Coronary artery (tissue), 2 donors: ENCODE data around the gene SLC26A3.

Experiments used
- DNase-seq: peaks from one replicate; pipeline ENCODE4 v3.0.0-alpha.2; 2017; ENCODE audit warnings: low spot score
- H3K27ac ChIP-seq, 2 donors: fragments of 200-600 bp; sonication (generic); one replicate each; pipeline ENCODE4 v1.5.1; 2016 to 2019
- H3K4me3 ChIP-seq: fragments of 200-600 bp; sonication (generic); 2 replicates; pipeline ENCODE4 v1.5.1; 2016; ENCODE audit warnings: mild to moderate bottlenecking, moderate library complexity
- TF ChIP-seq, protein P1 (sequence below): fragments of 200-600 bp; sonication (generic); IDR thresholded peaks from one replicate; pipeline ENCODE4 v1.5.1; 2019; ENCODE audit warnings: antibody characterized with exemption

Gene SLC26A3

DNA sequence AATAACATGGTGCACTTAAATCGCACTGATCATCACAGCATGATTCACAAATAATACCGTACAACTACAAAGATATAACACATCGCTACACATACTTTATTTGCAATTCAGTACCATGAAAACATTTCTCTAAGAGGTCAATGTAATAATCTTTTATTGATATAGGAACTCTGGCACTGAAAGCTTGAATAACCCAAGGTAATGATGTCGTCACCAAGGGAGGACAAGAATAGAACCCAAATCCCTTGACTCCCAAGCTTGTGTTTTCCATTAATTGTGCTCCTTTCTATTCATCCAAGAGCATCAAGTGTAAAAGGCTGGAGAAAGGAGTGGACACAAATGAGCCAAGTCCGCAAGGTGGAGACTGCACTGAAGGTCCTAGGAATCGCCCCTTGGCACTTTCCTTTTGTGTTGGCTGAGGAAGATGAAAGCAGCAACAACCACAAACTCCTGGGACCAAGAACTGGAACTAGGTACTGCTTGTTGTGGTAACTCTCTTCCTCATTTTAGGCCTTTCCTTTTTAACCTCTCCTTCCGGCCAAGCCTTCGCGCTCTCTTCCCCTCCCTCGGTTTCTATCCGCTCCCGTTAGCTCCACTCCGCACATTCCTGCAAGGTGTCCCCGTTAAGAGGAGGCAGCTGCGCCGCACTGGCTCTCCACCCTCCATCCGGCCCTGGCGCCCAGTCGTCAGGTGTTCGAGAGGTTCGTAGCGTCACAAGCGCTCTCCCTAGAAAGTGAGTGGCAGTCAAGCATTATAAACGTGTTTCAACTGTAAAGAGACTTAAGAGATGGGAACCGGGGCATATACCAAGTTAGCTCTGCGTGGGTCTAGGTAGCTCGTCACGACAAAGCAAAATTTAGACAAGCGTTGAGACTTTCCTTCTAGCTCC, 60.1 kb downstream of the SLC26A3 start:
- Histone ChIP-seq H3K4me3 (peak overlapping the region; percentile 100), H3K27ac (peak overlapping the region; percentile 83 to 98)
- TF ChIP-seq, protein P1, sequence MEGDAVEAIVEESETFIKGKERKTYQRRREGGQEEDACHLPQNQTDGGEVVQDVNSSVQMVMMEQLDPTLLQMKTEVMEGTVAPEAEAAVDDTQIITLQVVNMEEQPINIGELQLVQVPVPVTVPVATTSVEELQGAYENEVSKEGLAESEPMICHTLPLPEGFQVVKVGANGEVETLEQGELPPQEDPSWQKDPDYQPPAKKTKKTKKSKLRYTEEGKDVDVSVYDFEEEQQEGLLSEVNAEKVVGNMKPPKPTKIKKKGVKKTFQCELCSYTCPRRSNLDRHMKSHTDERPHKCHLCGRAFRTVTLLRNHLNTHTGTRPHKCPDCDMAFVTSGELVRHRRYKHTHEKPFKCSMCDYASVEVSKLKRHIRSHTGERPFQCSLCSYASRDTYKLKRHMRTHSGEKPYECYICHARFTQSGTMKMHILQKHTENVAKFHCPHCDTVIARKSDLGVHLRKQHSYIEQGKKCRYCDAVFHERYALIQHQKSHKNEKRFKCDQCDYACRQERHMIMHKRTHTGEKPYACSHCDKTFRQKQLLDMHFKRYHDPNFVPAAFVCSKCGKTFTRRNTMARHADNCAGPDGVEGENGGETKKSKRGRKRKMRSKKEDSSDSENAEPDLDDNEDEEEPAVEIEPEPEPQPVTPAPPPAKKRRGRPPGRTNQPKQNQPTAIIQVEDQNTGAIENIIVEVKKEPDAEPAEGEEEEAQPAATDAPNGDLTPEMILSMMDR = peak; percentile 12
- DNase-seq = peak; percentile 85

- H3K27ac ChIP-seq = no peak overlapping the region
- no peak overlapping the region for H3K4me3 ChIP-seq
- TF ChIP-seq, protein P1 = no peak
- DNase-seq = no peak
These were observed 74.7 kb downstream of the SLC26A3 start for GRCh38 chr7:107728276-107728675.

DNA sequence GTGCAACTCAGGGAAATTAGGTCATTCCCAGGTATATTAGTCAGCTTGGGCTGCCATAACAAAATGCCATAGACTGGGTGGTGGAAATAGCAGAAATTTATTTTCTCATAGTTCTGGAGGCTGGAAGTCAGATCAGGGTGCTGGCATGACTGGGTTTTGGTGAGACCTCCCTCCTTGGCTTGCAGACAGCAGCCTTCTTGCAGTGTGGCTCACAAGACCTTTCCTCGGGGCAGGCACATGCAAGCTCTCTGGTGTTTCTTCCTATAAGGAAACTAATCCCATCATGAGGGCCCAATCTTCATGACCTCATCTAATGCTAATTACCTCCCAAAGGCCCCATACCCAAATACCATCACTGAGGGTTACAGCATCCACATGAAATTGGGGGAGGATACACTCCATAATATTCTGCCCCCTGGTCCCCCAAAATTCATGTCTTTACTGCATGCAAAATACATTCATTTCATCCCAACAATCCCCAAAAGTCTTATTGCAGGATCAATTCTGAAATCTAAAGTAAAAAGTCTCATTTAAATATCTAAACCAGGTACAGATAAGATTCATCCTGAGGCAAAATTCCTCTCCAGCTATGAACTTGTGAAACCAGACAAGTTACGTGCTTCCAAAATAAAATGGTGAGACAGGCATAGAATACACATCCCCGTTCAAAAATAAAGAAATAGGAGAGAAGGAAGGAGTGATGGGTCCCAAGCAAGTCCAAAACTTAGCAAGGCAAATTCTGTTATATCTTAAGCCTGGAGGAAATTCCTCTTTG, 76.5 kb downstream of the SLC26A3 start:
- H3K27ac ChIP-seq = no peak overlapping the region
- no peak overlapping the region for H3K4me3 ChIP-seq
- DNase-seq = no peak
- TF ChIP-seq, protein P1 = no peak

- TF ChIP-seq, protein P1 = peak; percentile 48
- Histone ChIP-seq H3K4me3 (no peak overlapping the region), H3K27ac (no peak overlapping the region)
- DNase-seq = no peak
These were observed 77.8 kb downstream of the SLC26A3 start for GRCh38 chr7:107725138-107725740.

DNA sequence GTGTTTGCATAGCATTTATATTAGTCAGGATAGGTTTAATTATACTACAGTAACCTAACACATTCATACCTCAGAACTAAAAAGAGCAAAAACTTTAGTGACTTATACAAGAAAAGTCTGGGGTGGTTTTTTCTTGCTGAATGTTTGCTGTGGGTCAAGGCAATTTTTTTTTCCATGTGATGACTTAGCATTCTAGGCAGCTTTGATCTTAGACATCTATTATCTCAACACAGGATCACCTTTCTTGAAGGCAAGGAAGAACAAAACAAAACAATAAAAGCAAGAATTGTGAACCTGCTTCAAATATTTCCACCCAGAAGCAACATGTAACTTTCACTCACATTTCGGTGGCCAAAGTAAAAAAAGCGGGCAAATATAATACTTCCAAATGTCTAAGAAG, 79.8 kb downstream of the SLC26A3 start:
- TF ChIP-seq, protein P1 = no peak
- Histone ChIP-seq H3K27ac (no peak overlapping the region), H3K4me3 (no peak overlapping the region)
- no peak for DNase-seq

DNA sequence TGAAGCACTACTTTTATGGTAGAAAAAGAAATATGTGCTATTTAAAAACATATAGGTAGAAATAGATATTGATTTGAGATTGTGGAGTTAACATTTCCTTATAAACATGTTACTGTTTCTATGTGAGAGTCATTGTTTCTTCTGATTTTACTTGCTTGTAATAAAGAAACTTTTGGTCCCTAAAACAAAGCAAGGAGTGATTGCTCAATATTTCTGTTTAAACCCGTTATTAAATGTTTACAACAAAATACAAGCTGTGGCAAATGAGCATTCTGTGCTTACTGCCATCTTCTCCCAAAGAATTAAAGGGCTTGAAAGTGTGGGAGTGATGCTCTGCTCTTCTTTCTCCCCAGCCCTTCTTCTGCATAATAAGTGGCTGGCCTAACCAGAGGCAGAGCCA, 81.7 kb downstream of the SLC26A3 start:
- TF ChIP-seq, protein P1 = no peak
- DNase-seq = no peak

More for the DNA sequence above, 81.7 kb downstream of the SLC26A3 start:
- Histone ChIP-seq H3K27ac (no peak overlapping the region), H3K4me3 (no peak overlapping the region)
